GM21528 (cell line): ENCODE data around the gene DAB1.
A peak's percentile ranks its signal among the peaks of the same experiment; 100 is the strongest.

Experiments used
- ATAC-seq: cut with Tn5 transposase; IDR thresholded peaks from one replicate; pipeline ENCODE4 v1.9.1; 2021; ENCODE audit warnings: mild to moderate bottlenecking, moderate library complexity; ENCODE audit not compliant: unreplicated experiment, low FRiP score

The DAB1 gene

DNA sequence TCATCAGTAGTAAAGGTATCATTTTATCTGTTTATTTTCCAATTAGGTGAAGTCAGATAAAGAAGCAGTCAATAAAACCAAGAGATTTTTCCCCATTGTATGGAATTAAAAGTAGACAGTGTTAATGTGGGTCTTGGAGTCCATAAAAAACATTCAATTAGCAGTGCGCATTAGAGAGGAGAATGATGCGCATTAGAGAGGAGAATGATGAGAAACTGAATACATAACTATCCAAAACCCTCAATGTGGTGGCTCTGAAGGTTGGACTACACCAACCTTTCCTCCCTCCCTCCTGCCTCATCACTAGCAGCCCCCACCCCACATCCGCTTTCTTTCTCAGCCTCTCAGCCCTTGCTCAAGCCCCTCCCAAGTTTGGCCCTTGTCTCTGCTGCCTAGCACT lies 99.5 kb downstream of the DAB1 start:
- ATAC-seq, result no peak

DNA sequence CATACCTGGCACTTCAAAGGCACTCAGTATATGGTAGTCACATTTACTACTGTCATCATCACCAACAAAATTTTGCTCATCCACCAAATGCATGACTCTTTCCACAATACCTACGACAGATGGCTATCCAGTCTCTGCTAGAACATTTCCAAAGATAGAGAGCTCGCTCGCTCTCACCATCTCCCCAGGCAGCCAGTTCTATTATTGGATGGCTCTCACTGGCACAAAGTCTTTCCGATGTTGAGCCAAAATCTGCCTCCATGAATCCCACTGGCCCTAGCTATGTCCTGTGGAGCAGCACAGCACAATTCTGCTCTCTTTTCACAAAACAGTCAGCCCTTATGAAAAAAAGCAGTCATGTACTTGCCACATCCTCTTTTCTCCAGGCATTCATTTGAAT lies 102.1 kb downstream of the DAB1 start:
- ATAC-seq, result no peak

DNA sequence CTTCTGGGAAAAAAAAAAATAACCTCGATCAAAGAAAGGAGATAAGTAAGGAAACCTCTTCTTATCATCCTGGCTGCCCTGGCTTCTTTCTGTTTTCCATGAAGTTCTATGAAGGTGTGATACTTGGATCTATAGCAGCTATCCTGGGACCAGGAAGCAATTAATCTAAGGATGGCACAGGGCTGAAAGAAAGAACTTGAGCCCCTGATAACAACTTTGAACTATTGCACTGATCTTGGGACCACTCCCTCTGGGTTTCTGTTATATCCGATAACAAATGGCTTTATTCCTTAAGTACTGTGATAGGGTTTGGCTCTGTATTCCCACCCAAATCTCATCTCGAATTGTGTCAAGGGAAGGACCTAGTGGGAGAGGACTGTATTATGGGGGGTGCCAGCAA lies 104.1 kb downstream of the DAB1 start:
- ATAC-seq, result no peak

DNA sequence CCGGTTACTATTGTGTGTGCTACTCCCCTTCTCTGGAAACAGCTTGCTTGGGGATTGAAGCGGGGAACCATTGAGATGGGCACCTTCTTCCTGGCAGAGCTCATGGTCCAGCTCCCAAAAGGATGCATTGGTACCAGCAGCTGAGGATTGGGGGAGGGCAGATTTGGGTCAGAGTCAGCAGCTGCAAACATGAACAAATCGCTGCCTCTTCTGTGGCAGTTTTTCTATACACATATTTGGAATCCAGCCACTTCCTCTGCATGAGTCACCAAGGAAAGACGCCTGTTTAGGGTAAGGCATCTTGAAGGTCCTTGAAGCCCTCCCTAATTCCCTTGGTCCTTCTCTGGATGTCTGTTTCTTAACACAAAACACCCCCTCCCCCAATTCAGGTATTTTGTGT lies 104.7 kb downstream of the DAB1 start:
- ATAC-seq, result no peak

DNA sequence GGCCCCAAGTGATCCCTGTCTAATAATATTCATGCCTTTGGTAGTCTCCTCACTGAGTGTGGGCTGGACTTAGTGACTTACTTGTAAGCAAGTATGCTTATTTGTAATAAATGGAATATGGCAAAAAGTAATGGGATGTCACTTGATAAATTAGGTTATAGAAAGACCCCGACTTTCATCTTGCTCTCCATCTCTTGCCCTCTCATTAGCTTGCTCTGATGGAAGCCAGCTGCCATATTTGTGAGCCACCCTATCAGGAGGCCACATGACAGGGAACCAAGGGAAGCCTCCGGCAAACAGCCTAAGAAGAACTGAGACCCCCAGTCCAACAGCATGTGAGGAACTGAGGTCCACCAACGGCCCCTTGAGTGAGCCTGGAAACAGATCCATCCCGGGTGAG lies 107.0 kb downstream of the DAB1 start:
- ATAC-seq, result no peak

DNA sequence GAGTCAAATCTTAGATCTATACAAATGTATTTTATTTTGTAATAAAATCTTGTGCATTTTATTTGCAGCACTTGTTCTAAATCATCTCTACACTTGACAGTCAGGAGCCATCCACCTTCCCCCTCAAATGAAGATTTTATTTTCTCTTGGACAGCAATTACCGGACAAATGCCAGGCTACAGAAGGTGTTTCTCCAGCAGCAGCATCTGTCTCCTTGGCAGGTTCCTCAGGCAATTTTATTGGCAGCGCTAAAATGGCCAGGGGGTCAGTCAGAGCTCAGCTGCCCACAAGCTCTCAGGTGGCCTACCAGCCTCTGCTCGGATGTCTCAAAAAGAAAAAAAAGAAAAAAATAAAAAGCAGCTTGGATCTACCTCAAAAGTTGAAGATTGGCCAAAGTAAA lies 107.6 kb downstream of the DAB1 start:
- no peak for ATAC-seq

DNA sequence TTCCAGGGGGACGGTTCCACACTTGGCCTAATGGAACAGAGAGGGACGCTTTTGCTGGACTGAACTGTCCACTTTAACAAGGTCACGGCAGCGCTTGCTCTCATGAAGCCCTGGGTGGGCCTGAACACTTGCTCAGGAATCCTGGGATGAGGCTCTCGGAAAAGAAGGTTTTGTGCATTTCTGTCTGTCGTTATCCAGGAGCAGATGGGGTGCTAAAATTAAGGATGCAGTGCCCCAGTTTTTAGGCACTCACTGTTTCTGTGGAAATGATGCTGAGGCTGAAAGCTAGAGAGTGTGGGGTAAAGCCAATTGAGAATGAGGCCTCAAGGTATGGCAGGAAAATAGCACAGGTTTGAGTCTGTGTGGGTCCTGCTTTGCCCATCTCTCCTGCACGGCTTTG lies 111.0 kb downstream of the DAB1 start:
- ATAC-seq, result no peak

DNA sequence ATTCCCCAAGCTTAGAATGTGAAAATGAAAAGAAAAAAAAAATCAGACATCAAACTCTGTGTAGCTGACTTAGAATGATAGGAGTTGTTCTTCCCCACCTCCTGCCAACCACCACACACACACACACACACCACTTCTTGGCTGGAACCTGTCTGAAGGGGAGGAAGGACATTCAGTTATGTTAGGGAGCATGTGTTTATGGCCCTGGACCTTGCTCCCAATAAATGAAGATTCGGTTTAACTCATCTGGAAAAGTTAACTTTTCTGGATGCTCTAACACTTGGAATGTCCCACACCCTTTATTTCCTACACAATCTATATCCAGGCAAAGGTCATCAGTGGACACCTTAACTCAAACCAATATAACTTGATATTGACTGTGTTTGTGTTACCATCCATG lies 112.4 kb downstream of the DAB1 start:
- no peak for ATAC-seq

DNA sequence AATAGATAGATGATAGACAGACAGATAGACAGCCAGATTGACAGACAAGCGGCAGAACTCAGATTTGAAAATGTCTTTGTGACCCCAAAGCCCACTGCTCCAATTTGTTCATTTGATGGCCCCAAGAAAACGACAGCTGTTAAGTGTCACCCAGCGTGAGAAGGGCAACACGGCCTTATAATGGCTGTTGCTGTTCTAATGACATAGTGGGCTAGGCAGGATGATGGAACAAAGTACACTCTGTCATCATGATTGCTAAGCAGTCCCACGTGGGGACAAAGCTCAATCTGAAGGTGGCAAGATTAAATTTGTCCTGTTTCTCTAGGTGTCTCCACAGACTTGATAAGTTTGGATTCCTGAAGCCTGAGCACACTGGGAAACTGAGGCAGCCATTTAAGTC lies 112.9 kb downstream of the DAB1 start:
- no peak for ATAC-seq

DNA sequence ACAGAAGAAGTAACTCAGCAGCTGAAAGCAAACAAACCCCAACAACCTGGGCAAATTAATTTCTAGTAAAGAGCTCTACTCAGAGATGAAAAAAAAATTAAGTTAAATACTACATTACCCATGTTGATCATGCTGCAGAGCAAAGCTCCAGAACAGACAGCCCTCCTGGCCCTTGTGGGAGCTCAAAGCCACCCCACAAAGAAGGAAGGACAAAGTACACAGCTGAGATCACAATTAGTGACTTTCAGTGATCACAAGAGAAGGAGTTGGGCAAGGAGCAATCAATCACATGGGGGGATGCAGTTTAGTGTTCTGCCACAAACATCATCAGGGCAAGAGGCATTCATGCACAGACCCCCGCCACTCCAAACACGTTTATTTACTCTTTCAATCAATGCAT lies 114.2 kb downstream of the DAB1 start:
- no peak for ATAC-seq

DNA sequence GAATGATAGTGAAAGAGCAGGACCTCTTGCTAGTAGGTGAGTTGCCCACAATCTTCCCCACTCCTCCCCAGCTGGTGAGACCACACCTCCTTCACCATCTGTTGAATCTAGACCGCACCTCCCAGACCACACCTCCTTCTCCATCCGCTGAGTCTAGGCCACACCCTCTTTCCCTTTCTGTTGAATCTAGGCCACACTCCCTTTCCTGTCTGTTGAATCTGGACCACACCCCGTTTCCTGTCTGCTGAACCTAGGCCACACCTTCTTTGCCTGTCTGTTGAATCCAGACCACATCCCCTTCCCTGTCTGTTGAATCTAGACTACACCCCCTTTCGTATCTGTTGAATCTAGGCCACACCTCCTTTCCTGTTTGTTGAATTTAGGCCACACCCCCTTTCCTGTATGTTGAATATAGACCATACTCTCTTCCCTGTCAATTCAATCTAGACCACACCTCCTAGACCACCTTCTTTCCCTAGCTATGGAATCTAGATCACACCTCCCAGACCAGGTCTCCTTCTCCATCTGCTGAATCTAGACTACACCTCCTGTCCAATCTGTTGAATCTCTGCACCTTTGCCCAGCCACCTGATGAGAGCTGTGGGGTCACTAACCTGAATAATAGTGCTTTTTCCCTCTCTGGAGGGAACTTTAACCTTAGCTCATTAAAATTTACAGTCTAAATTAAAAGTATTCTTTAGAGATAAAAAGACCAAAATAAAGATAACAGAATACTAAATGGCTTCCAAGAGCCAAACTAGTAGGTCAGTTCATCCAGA lies 116.3 kb downstream of the DAB1 start:
- peak; percentile 83 for ATAC-seq

DNA sequence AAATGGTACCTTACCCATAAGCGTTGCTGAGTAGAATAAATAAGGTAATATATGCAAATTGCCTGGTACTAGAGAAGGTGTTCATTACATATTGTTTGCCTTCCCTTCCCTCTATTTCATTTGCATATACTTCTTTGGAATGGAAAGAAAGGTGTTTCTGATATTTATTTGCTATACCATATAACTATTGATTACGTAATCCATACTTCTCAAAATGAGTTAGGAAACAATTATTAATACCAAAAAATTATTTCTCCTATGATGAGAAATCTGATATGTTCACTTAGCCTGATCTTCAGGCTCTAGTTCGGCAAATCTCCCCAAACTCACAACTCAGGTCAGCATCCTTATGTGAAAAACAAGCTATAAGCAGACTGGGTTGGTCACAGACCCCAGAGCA lies 119.3 kb downstream of the DAB1 start:
- no peak for ATAC-seq

DNA sequence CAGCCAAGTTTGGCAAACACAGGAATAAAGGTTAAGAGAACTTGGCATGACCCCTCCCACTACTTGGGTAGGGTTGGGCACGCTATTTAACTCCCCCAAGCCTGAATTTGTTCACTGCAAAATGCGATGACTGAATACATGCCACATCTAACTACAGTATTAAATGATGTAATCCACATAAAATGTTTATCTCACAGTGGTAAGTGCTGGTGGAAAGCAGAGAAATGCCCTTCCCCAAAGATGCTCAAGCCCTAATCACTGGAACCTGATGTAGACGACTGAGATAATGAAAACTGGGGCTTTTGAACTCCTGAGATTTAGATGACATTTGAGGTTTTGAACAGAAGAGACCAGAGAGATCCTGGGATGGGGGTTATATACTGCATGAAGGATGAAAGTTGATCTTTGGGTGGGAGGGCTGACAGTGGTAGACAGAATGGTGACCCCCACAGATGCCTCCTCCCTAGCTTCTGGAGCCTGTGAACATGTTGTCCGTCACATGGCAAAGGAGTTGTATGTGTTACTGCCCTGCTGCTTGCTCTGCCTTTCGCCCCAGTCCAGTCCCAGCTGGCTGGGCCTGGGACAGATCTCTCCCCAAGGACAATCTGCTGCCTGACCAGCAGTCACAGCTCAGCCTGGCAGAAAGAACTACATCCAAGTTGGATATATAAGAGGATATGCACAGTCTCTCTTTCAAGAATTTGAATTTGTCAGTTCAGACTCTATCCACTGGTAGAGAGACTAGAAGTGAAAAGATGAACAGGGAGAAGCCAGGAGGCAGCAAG lies 120.9 kb downstream of the DAB1 start:
- no peak for ATAC-seq

DNA sequence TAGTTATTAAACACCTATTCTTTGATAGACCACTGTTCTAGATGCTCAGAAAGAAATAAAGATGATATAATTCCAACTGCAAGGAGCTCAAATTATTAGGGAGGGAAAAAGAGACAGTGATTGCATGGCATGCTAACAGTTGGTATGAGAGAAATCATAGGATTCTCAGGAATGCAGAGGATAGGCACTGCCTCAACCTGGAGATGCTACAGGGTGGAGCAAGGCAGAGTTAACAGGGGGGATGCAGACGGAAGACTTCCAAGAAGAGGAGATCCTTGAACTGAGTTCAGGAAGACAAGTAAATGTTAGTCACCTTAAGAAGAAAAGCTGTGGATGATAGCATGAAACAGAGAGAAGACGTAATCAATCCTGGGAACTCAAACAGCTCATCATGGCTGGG lies 123.7 kb downstream of the DAB1 start:
- no peak for ATAC-seq

DNA sequence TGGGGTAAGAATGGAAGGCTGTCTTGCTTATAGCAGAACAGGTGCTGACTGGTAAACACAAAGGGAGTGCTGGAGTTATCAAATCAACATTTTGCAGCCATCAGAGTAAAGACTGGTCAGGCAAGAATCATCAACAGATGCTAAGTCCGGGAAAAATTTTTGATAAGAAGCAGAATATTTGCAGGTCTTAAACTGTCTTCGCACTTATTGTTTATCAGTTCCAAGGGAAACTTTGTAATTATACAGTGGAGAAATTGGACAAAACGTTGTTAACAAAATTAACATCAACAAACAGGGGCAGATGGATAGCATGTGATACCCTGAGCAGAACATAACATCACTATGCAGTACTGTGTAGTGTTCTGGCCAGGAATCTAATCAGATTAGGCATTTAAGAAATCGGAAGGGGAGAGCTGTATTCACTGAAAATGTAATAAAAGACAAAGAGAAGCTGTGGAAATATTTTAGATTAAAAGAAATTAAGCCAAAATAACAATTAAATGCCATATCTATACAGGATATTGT lies 127.1 kb downstream of the DAB1 start:
- ATAC-seq, result no peak

DNA sequence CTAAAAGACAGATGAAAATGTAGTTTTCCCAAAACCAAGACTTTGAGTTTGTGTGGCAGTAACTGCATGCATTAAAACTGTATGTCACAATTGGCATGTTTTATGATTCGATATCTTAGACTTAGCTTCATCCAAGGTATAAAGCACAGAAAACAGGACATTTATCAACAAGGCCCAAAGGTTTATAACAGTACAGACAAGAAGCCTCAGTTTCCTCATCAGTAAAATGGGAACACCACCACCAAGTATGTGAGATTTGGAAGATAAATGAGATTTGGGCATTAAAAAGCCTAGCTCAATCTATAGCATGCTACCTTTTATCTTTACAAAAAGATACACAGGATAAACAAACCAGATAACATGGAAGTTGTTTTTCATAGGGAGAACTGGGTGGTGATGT lies 128.5 kb downstream of the DAB1 start:
- no peak for ATAC-seq

DNA sequence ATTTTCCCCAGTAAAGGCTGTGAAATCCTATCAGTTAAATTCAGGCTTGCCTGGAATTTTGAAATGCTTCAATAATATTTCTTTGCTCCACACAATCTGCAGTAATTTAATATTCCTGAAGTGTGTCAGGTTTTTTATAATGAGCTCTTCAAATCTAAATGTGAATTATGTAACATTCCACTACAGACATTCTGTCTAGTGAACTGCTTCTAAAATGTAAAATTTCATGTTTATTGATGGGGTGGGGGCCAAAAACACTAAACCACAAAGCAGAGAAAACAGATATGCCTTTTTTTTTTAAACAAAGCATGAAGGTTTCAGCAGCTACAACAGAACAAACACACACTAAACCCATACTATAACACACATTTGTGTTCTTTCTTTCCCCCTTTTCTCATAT lies 129.7 kb downstream of the DAB1 start:
- no peak for ATAC-seq

DNA sequence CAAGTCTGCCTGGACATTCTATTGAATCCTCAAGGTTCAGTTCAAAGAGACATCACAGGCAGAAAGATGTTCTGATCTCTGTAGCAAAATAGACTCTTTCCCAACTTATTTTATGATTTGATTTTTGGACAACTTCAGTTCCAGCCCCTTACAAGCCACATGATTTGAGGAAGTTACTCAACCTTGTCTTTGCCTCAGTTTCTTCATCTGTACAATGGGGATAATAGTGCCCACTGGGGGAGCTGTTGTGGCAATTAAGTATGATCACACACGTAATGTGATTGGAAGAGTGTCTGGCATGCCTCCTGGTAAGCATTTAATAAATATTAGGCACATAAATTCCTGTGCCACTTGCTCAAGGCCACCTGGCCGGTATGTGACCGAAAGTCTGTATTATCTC lies 130.6 kb downstream of the DAB1 start:
- ATAC-seq, result no peak

DNA sequence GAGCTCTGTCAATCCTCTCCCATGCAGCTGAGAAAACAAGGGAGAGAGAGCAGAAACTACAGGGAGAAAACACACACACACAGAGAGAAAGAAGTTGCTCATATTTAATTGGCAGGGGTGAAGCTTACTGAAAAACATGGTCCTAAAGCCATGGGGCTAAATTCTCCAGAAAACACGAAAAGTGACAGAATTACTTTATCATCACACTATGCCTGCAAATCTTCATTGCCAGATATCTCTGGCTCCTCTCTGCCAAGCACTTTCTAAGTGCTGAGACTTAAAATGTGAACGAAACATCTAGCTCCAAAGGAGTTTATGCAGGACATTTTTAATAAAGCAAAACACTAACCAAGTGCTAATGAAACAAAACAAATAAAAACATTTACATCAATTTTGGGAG lies 134.1 kb downstream of the DAB1 start:
- ATAC-seq, result no peak

DNA sequence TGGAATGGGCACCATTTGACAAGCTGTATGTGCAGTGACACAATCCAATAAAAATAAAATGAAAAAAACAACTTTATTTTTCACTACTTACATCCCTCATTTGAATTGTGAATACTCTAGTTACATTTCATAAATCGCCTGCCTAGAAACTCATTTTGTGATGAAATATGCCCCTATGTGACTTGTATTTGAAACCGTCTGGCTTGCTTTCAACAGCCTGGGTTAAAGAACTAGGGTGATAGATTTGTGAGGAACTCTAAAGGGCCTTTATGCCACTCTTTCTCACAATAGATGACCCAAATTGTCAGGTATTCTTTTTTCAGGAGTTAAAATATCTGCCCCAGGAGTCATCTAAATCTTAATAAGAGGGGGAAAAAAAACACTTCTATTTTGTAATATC lies 137.9 kb downstream of the DAB1 start:
- no peak for ATAC-seq

DNA sequence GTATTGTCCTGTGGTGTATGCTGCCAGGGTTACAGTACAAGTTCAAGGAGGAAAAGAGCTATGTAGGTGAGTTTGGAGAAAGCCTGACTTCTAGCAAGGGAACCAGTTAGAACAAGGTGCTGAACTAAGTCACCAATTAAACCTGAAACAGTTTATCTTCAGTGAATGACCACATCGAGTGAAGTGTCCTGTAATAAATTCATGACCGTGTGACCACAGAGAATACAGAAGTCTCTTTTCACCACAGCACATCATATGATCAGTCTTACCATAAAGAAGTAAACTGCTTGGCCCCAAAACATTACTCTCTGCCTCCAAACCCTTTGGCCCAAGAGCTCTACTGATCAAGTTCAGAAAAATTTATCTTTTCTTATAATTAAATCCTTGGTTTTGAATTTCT lies 141.4 kb downstream of the DAB1 start:
- ATAC-seq, result no peak

DNA sequence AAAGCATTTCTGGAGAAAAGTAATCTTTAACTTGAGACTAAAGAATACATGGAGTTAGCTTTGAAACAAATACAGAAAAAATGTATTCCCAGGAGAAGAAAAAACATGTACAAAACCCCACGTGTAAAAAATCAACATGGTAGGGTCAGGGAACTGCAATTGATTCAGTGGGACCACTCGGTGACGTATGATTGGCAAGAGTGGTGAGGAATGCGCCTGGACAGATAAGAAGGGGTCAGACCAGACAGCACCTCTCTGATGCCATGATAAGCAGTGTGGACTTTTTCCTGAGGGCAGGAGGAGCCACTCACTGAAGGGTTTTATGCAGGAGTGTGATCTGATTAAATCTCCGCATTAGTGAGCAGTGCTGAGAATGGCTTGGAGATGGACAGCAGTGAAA lies 142.5 kb downstream of the DAB1 start:
- no peak for ATAC-seq
